SU-DHL-6 (cell line): ENCODE data around the gene MTX1.

Experiments
- H2AFZ ChIP-seq: fragments of 200-600 bp; sonication (generic); 2 replicates; pipeline ENCODE4 v1.6.1; 2014; ENCODE audit warnings: low read depth, mild to moderate bottlenecking, moderate library complexity, mixed read lengths, antibody characterized with exemption, low read length; ENCODE audit not compliant: severe bottlenecking
- H3F3A ChIP-seq: fragments of 200-600 bp; shearing (Covaris generic); 2 replicates; pipeline ENCODE4 v1.6.0; 2016; ENCODE audit warnings: antibody characterized with exemption, mild to moderate bottlenecking; ENCODE audit not compliant: insufficient read depth
- H3K27ac ChIP-seq: fragments of 200-600 bp; sonication (generic); 2 replicates; pipeline ENCODE4 v1.5.1; 2016; ENCODE audit warnings: low read depth, mild to moderate bottlenecking, low read length, moderate library complexity, mixed read lengths
- H3K27me3 ChIP-seq: fragments of 200-600 bp; sonication (generic), shearing (Covaris generic); 2 replicates; pipeline ENCODE4 v1.6.0; 2014; ENCODE audit warnings: mild to moderate bottlenecking, low read length
- H3K36me3 ChIP-seq: fragments of 200-600 bp; sonication (generic); 2 replicates; pipeline ENCODE4 v1.6.1; 2014; ENCODE audit warnings: mild to moderate bottlenecking, low read length, mixed read lengths
- H3K4me2 ChIP-seq: fragments of 300-600, 200-600 bp; shearing (Covaris generic), sonication (generic); 2 replicates; pipeline ENCODE4 v1.6.0; 2014; ENCODE audit warnings: low read length, low read depth, mild to moderate bottlenecking; ENCODE audit not compliant: poor library complexity, severe bottlenecking
- H3K4me3 ChIP-seq: fragments of 200-600 bp; sonication (generic); 2 replicates; pipeline ENCODE4 v1.5.1; 2014; ENCODE audit warnings: antibody characterized with exemption, low read length, mild to moderate bottlenecking, mixed read lengths; ENCODE audit not compliant: insufficient read depth, poor library complexity, severe bottlenecking
- H3K79me2 ChIP-seq: fragments of 200-600 bp; sonication (generic); 2 replicates; pipeline ENCODE4 v1.6.1; 2014; ENCODE audit warnings: mild to moderate bottlenecking, low read length, moderate library complexity; ENCODE audit not compliant: insufficient read depth
- H3K9ac ChIP-seq: fragments of 200-600 bp; sonication (generic); 2 replicates; pipeline ENCODE4 v1.7.0; 2014; ENCODE audit warnings: mild to moderate bottlenecking, low read length
- H3K9me2 ChIP-seq: fragments of 200-600 bp; sonication (generic); replicated peaks from 2 replicates; pipeline ENCODE4 v1.6.1; 2014; ENCODE audit warnings: low read length; ENCODE audit not compliant: insufficient read depth
- H3K9me3 ChIP-seq: fragments of 200-600 bp; sonication (generic); 2 replicates; pipeline ENCODE4 v1.6.1; 2014; ENCODE audit warnings: low read length, mixed read lengths; ENCODE audit not compliant: insufficient read depth
- H4K20me1 ChIP-seq: fragments of 200-600 bp; sonication (generic); 2 replicates; pipeline ENCODE4 v1.6.1; 2014; ENCODE audit warnings: low read depth, mild to moderate bottlenecking, antibody characterized with exemption, low read length, moderate library complexity, mixed read lengths
- EZH2phosphoT487 ChIP-seq: fragments of 200-600 bp; sonication (generic), shearing (Covaris generic); conservative IDR thresholded peaks from 2 replicates; pipeline ENCODE4 v1.6.1; 2018; ENCODE audit warnings: mild to moderate bottlenecking, antibody characterized with exemption, low read length, moderate library complexity, mixed read lengths
- TF ChIP-seq, protein P1 (sequence below): fragments of 200-600 bp; sonication (generic); IDR thresholded peaks from one replicate; pipeline ENCODE4 v1.5.1; 2017; ENCODE audit warnings: antibody characterized with exemption, mild to moderate bottlenecking, low read length, moderate library complexity; ENCODE audit not compliant: insufficient read depth, poor library complexity, severe bottlenecking

The MTX1 gene

GRCh38 chr1:155175281-155175926 lies 33.1 kb upstream of the MTX1 start:
- Histone ChIP-seq H3K79me2 (peaks cover 14% of the 10 kb centered on the region), H3F3A (peaks cover 7% of the 10 kb centered on the region), H4K20me1 (no peaks in the 10 kb centered on the region), H3K36me3 (no peaks in the 10 kb centered on the region), H3K9me3 (no peaks in the 10 kb centered on the region), H3K27me3 (no peaks in the 10 kb centered on the region), H3K9ac (no peak overlapping the region), H3K9me2 (no peaks in the 10 kb centered on the region), H3K27ac (no peak overlapping the region), H3K4me2 (no peak overlapping the region), H2AFZ (no peak overlapping the region), H3K4me3 (no peak overlapping the region)
- no peak for TF ChIP-seq EZH2phosphoT487

DNA sequence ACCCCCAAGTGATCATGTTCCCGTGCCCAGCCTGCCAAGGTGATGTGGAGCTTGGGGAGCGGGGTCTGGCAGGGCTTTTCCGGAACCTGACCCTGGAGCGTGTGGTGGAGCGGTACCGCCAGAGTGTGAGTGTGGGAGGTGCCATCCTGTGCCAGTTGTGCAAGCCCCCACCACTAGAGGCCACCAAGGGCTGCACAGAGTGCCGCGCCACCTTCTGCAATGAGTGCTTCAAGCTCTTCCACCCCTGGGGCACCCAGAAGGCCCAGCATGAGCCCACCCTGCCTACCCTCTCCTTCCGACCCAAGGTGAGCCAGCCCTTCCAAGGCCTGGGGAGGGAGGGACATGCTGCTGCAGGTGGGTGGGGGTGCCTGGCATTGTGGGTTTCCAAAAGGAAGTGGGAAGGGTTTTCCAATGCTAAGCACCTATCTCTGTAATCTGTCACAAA lies 32.5 kb upstream of the MTX1 start:
- Histone ChIP-seq H3K4me3 (no peak overlapping the region), H3F3A (peaks cover 7% of the 10 kb centered on the region), H3K9me2 (no peaks in the 10 kb centered on the region), H3K27me3 (no peaks in the 10 kb centered on the region), H4K20me1 (no peaks in the 10 kb centered on the region), H2AFZ (no peak overlapping the region), H3K9me3 (no peaks in the 10 kb centered on the region), H3K79me2 (peaks cover 14% of the 10 kb centered on the region), H3K4me2 (no peak overlapping the region), H3K27ac (no peak overlapping the region), H3K36me3 (no peaks in the 10 kb centered on the region), H3K9ac (no peak overlapping the region)
- TF ChIP-seq, protein P1, sequence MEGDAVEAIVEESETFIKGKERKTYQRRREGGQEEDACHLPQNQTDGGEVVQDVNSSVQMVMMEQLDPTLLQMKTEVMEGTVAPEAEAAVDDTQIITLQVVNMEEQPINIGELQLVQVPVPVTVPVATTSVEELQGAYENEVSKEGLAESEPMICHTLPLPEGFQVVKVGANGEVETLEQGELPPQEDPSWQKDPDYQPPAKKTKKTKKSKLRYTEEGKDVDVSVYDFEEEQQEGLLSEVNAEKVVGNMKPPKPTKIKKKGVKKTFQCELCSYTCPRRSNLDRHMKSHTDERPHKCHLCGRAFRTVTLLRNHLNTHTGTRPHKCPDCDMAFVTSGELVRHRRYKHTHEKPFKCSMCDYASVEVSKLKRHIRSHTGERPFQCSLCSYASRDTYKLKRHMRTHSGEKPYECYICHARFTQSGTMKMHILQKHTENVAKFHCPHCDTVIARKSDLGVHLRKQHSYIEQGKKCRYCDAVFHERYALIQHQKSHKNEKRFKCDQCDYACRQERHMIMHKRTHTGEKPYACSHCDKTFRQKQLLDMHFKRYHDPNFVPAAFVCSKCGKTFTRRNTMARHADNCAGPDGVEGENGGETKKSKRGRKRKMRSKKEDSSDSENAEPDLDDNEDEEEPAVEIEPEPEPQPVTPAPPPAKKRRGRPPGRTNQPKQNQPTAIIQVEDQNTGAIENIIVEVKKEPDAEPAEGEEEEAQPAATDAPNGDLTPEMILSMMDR: peak; percentile 16
- TF ChIP-seq EZH2phosphoT487: no peak

GRCh38 chr1:155176544-155177071 lies 31.9 kb upstream of the MTX1 start:
- Histone ChIP-seq H3K4me2 (no peak overlapping the region), H3K4me3 (no peak overlapping the region), H2AFZ (no peak overlapping the region), H3K27ac (no peak overlapping the region), H3K9me3 (no peaks in the 10 kb centered on the region), H3K36me3 (no peaks in the 10 kb centered on the region), H4K20me1 (no peaks in the 10 kb centered on the region), H3K9ac (no peak overlapping the region), H3K9me2 (no peaks in the 10 kb centered on the region), H3K27me3 (no peaks in the 10 kb centered on the region), H3F3A (peaks cover 7% of the 10 kb centered on the region), H3K79me2 (peaks cover 14% of the 10 kb centered on the region)
- TF ChIP-seq, protein P1: peak; percentile 86
- no peak for TF ChIP-seq EZH2phosphoT487
